GM19328 (cell line): ENCODE measurements around the gene THAP5.
A peak's percentile ranks its signal among the peaks of the same experiment; 100 is the strongest.

Experiments
- ATAC-seq: cut with Tn5 transposase; IDR thresholded peaks from one replicate; pipeline ENCODE4 v1.9.1; 2021; ENCODE audit warnings: mild to moderate bottlenecking, moderate library complexity; ENCODE audit not compliant: unreplicated experiment

THAP5 gene

GRCh38 chr7:108569381-108570145 lies at the start of gene THAP5, which contains the start of gene DNAJB9:
Gene THAP5, minus strand, starts transcription at chr7:108569706. Its CDS starts 137 bp downstream, at chr7:108569569.
Gene DNAJB9, plus strand, starts transcription at chr7:108569874. Its CDS starts 1,853 bp downstream, at chr7:108571727.
- ATAC-seq, result peak; percentile 95

GRCh38 chr7:108618056-108618455 lies 48.5 kb upstream of the THAP5 start:
- no peak for ATAC-seq

- ATAC-seq, result no peak
These were observed 45.4 kb upstream of the THAP5 start for GRCh38 chr7:108614896-108615295.

GRCh38 chr7:108613949-108614381 lies 44.5 kb upstream of the THAP5 start:
- no peak for ATAC-seq

- peak; percentile 58 for ATAC-seq
These were observed 43.8 kb upstream of the THAP5 start for GRCh38 chr7:108613147-108613948.

GRCh38 chr7:108611268-108611667 lies 41.8 kb upstream of the THAP5 start:
- ATAC-seq, result no peak

GRCh38 chr7:108609643-108610042 lies 40.1 kb upstream of the THAP5 start:
- no peak for ATAC-seq

- ATAC-seq, result no peak
These were observed 36.2 kb upstream of the THAP5 start for GRCh38 chr7:108605559-108606201.

- ATAC-seq, result no peak
These were observed 35.0 kb upstream of the THAP5 start for GRCh38 chr7:108604307-108605077.

- no peak for ATAC-seq
These were observed 34.3 kb upstream of the THAP5 start for GRCh38 chr7:108603656-108604306.

- no peak for ATAC-seq
These were observed 30.9 kb upstream of the THAP5 start for GRCh38 chr7:108600399-108600798.

GRCh38 chr7:108598914-108599580 lies 29.5 kb upstream of the THAP5 start:
- ATAC-seq, result no peak

- ATAC-seq, result no peak
These were observed 28.6 kb upstream of the THAP5 start for GRCh38 chr7:108598153-108598552.

- ATAC-seq, result no peak
These were observed 27.1 kb upstream of the THAP5 start for GRCh38 chr7:108596560-108596959.

- ATAC-seq, result peak; percentile 60
These were observed 23.2 kb upstream of the THAP5 start for GRCh38 chr7:108592646-108593201.

GRCh38 chr7:108590606-108591005 lies 21.1 kb upstream of the THAP5 start:
- no peak for ATAC-seq

GRCh38 chr7:108589874-108590273 lies 20.4 kb upstream of the THAP5 start:
- no peak for ATAC-seq

- no peak for ATAC-seq
These were observed 19.7 kb upstream of the THAP5 start for GRCh38 chr7:108589199-108589598.

- ATAC-seq, result no peak
These were observed 16.8 kb upstream of the THAP5 start for GRCh38 chr7:108586274-108586710.
